BE2C (cell line): ENCODE data around the gene VSTM4.

Experiments used
- DNase-seq: peaks from one replicate; pipeline ENCODE4 v3.0.0-alpha.2; 2020
- H3K27me3 ChIP-seq: fragments of 250-450 bp; sonication (Bioruptor Pico); 2 replicates; pipeline ENCODE4 v1.5.1; 2020; ENCODE audit warnings: mild to moderate bottlenecking
- H3K36me3 ChIP-seq: fragments of 250-450 bp; sonication (Bioruptor Pico); 2 replicates; pipeline ENCODE4 v1.5.1; 2020; ENCODE audit warnings: mild to moderate bottlenecking
- H3K4me1 ChIP-seq: fragments of 250-450 bp; sonication (Bioruptor Pico); 2 replicates; pipeline ENCODE4 v1.5.1; 2020
- H3K4me3 ChIP-seq: 2 replicates; pipeline ENCODE4 v1.5.1; 2011; ENCODE audit warnings: low read depth, low read length
- H3K9me3 ChIP-seq: fragments of 250-450 bp; sonication (Bioruptor Pico); 2 replicates; pipeline ENCODE4 v1.5.1; 2020
- TF ChIP-seq, protein P1 (sequence below): IDR thresholded peaks from 2 replicates; pipeline ENCODE4 v1.5.1; 2012; ENCODE audit warnings: mild to moderate bottlenecking, low read depth, low read length

Gene VSTM4

DNA sequence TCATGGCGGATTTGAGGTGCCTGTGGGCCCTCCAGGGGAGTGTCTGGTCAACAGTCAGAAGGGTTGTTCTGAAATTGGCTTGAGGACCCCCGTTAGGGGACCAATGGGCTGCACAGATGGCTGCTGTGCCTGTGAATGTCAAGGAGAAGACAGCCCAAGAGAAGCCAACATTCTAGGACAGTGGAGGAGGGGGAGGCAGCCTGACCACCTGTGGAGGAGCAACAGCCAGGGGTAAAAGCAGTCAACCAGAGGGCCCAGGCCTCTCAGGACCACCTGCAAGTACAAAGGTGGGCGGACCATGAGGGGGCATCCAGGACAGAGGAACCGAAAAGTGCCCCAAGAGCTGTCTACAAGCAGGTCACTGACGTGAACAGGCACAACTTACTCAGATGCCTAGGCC lies 76.6 kb downstream of the VSTM4 start:
- DNase-seq = no peak
- Histone ChIP-seq H3K27me3 (no peaks in the 10 kb centered on the region), H3K9me3 (no peaks in the 10 kb centered on the region; the same call in 1 of the 2 replicates), H3K36me3 (no peaks in the 10 kb centered on the region), H3K4me1 (no peaks in the 10 kb centered on the region), H3K4me3 (no peak overlapping the region)
- TF ChIP-seq, protein P1, sequence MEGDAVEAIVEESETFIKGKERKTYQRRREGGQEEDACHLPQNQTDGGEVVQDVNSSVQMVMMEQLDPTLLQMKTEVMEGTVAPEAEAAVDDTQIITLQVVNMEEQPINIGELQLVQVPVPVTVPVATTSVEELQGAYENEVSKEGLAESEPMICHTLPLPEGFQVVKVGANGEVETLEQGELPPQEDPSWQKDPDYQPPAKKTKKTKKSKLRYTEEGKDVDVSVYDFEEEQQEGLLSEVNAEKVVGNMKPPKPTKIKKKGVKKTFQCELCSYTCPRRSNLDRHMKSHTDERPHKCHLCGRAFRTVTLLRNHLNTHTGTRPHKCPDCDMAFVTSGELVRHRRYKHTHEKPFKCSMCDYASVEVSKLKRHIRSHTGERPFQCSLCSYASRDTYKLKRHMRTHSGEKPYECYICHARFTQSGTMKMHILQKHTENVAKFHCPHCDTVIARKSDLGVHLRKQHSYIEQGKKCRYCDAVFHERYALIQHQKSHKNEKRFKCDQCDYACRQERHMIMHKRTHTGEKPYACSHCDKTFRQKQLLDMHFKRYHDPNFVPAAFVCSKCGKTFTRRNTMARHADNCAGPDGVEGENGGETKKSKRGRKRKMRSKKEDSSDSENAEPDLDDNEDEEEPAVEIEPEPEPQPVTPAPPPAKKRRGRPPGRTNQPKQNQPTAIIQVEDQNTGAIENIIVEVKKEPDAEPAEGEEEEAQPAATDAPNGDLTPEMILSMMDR = no peak

DNA sequence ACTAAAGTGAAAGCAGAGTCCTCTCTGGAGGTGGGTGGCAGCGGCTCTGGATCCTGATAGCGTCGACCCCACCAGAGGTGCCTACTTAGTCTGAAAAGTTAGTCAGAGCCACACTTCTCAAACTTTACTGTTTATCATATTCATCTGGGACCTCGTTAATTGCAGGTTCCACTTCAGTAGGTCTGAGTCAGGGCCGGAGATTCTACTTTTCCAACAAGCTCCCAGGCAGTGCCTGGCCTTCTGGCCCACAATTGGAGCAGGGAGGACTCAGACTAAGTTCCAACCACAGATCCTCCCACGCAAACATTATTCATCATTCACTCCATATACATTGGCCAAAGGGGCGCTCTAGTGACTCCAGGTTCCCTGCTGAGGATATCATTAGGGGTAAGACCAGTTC lies 78.1 kb downstream of the VSTM4 start:
- DNase-seq = no peak
- TF ChIP-seq, protein P1 = no peak
- Histone ChIP-seq H3K4me3 (no peak overlapping the region), H3K27me3 (no peaks in the 10 kb centered on the region), H3K4me1 (no peaks in the 10 kb centered on the region), H3K9me3 (no peaks in the 10 kb centered on the region; the same call in 1 of the 2 replicates), H3K36me3 (no peaks in the 10 kb centered on the region)

DNA sequence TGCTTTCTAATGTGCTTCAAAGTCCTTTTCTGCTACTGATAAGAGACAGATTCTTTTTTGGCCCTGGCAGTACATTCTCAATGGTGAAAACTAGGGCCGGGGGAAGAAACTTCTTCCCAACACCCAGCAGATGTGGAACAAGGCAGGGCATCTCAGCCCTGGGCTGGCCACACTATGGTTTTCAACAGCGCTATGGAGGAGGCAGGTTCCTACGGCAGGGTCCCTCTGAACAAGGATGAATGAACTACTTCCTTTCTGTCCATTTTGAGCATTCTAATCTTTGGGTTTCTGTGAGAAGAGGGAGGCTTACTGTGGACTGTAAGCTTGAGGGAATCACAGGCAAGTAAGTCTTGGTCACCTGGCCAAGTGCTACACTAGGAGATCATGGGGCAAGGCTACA lies 78.7 kb downstream of the VSTM4 start:
- TF ChIP-seq, protein P1 = no peak
- H3K36me3 ChIP-seq = no peaks in the 10 kb centered on the region
- H3K4me3 ChIP-seq = no peak overlapping the region
- no peaks in the 10 kb centered on the region for H3K4me1 ChIP-seq
- DNase-seq = no peak
- no peaks in the 10 kb centered on the region; the same call in 1 of the 2 replicates for H3K9me3 ChIP-seq
- no peaks in the 10 kb centered on the region for H3K27me3 ChIP-seq

DNA sequence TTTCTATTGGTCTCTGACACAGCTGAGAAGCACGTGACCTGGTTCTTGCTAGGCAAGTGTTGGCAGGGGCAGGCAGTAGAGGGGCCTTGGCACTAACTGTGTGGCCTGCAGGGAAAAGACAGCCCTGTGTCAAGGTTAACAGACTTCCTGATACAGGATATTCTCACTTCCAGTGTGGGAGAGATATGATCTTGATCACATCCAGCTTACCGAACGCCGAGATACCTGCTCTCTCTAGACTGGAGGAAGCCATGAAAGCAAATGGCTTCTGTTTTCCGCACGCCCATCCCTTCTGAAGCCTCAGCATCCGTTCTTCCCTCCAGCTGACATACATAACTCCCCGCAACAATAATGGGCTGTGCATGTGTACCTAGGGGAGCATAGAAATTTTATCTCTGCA lies 79.4 kb downstream of the VSTM4 start:
- TF ChIP-seq, protein P1 = no peak
- Histone ChIP-seq H3K4me3 (no peak overlapping the region), H3K27me3 (no peaks in the 10 kb centered on the region), H3K9me3 (no peaks in the 10 kb centered on the region; the same call in 1 of the 2 replicates), H3K4me1 (no peaks in the 10 kb centered on the region), H3K36me3 (no peaks in the 10 kb centered on the region)
- no peak for DNase-seq

DNA sequence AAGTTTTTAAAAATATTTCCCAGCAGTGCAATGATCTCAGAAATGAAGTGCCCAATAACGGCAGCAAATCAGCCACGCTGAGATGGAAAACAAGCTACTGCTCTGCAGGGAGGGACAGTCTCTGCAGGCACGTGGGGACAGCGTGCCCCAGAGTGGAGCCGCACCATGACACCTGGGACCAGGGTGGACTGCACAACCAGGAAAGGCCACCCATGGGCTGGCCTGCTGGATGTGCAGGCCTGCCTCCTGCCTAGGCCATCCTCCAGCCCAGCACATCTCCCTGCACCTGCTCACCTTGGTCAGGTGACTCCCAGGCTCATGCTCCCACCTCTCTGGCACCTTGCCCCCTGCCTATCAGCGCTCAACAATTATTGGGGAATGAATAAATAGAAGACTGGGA lies 80.4 kb downstream of the VSTM4 start:
- H3K4me3 ChIP-seq = no peak overlapping the region
- H3K36me3 ChIP-seq = no peaks in the 10 kb centered on the region
- no peaks in the 10 kb centered on the region; the same call in 1 of the 2 replicates for H3K9me3 ChIP-seq
- DNase-seq = no peak
- H3K4me1 ChIP-seq = no peaks in the 10 kb centered on the region
- TF ChIP-seq, protein P1 = no peak
- H3K27me3 ChIP-seq = no peaks in the 10 kb centered on the region

DNA sequence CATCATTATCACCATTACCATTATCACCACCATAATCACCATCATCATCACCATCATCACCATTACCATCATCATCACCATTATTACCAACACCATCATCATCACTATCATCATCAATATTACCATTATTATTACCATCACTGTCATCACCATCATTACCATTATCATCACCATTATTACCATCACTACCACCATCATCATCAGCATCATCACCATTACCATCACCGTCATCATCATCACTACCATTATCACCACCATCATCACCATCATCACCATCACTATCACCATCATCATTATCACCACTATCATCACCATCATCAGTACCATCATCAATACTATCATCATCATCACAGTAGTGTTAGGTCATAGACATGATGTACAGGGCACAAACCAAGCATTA lies 81.4 kb downstream of the VSTM4 start:
- H3K9me3 ChIP-seq = no peaks in the 10 kb centered on the region; the same call in 1 of the 2 replicates
- TF ChIP-seq, protein P1 = no peak
- no peaks in the 10 kb centered on the region for H3K4me1 ChIP-seq
- H3K4me3 ChIP-seq = no peak overlapping the region
- no peaks in the 10 kb centered on the region for H3K36me3 ChIP-seq
- no peak for DNase-seq
- no peaks in the 10 kb centered on the region for H3K27me3 ChIP-seq
